HL-60 (cell line): ENCODE measurements around the gene DNM3.

ENCODE experiments used
- GABPA ChIP-seq: IDR thresholded peaks from 2 replicates; pipeline ENCODE4 v1.6.1; 2012; ENCODE audit warnings: low read depth
- POLR2AphosphoS5 ChIP-seq: IDR thresholded peaks from 2 replicates; pipeline ENCODE4 v1.6.1; 2012; ENCODE audit warnings: low read depth
- SPI1 ChIP-seq: IDR thresholded peaks from 2 replicates; pipeline ENCODE4 v1.6.1; 2012; ENCODE audit warnings: low read depth, mild to moderate bottlenecking, borderline replicate concordance
- TF ChIP-seq, protein P1 (sequence below): IDR thresholded peaks from one replicate; pipeline ENCODE4 v1.5.1; 2011; ENCODE audit warnings: low read length, control low read depth, inconsistent platforms; ENCODE audit not compliant: insufficient read depth
- TF ChIP-seq, protein P2 (sequence below): IDR thresholded peaks from 2 replicates; pipeline ENCODE4 v1.6.1; 2012; ENCODE audit warnings: low read depth; ENCODE audit not compliant: insufficient replicate concordance

DNA sequence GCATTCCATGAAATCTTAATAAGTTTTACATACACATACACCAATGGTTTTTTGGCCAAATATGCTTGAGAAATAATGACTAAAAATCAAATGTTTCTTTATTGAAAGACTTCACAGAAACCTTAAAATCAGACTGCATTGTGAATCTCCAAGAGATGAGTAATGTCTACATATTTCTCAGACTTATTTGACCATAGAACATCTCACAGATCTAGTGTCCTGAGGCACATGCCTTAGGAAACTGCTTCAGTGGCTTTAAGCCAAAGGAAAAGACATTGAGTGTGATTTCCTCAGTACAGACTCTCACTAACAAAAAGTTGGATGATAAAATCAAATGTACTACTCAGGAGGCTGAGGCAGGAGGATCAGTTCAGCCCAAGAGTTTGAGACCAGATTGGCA, 573.0 kb downstream of the DNM3 start:
- TF ChIP-seq, protein P1, sequence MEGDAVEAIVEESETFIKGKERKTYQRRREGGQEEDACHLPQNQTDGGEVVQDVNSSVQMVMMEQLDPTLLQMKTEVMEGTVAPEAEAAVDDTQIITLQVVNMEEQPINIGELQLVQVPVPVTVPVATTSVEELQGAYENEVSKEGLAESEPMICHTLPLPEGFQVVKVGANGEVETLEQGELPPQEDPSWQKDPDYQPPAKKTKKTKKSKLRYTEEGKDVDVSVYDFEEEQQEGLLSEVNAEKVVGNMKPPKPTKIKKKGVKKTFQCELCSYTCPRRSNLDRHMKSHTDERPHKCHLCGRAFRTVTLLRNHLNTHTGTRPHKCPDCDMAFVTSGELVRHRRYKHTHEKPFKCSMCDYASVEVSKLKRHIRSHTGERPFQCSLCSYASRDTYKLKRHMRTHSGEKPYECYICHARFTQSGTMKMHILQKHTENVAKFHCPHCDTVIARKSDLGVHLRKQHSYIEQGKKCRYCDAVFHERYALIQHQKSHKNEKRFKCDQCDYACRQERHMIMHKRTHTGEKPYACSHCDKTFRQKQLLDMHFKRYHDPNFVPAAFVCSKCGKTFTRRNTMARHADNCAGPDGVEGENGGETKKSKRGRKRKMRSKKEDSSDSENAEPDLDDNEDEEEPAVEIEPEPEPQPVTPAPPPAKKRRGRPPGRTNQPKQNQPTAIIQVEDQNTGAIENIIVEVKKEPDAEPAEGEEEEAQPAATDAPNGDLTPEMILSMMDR = no peak
- no peak for TF ChIP-seq GABPA
- TF ChIP-seq POLR2AphosphoS5 = no peak
- TF ChIP-seq, protein P2, sequence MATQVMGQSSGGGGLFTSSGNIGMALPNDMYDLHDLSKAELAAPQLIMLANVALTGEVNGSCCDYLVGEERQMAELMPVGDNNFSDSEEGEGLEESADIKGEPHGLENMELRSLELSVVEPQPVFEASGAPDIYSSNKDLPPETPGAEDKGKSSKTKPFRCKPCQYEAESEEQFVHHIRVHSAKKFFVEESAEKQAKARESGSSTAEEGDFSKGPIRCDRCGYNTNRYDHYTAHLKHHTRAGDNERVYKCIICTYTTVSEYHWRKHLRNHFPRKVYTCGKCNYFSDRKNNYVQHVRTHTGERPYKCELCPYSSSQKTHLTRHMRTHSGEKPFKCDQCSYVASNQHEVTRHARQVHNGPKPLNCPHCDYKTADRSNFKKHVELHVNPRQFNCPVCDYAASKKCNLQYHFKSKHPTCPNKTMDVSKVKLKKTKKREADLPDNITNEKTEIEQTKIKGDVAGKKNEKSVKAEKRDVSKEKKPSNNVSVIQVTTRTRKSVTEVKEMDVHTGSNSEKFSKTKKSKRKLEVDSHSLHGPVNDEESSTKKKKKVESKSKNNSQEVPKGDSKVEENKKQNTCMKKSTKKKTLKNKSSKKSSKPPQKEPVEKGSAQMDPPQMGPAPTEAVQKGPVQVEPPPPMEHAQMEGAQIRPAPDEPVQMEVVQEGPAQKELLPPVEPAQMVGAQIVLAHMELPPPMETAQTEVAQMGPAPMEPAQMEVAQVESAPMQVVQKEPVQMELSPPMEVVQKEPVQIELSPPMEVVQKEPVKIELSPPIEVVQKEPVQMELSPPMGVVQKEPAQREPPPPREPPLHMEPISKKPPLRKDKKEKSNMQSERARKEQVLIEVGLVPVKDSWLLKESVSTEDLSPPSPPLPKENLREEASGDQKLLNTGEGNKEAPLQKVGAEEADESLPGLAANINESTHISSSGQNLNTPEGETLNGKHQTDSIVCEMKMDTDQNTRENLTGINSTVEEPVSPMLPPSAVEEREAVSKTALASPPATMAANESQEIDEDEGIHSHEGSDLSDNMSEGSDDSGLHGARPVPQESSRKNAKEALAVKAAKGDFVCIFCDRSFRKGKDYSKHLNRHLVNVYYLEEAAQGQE = no peak
- TF ChIP-seq SPI1 = no peak
